Prostate gland (tissue), 2 donors: Measurements from ENCODE around the gene ALG12.

Source experiments
- CTCF ChIP-seq, 4 experiments: fragments of 200-600 bp in 2 of 4; fragments of 450-650 bp in 2 of 4; sonication (generic) in 2 of 4; IDR thresholded peaks; 1 replicate in 3 of 4; 2 replicates in 1 of 4; pipeline ENCODE4 v1.5.1; 2016 to 2019; ENCODE audit warnings: antibody characterized with exemption in 4 of 4, mild to moderate bottlenecking in 2 of 4, moderate library complexity in 2 of 4
- POLR2AphosphoS5 ChIP-seq: sonication (generic); formaldehyde crosslinking; IDR thresholded peaks from one replicate; pipeline ENCODE4 v1.6.1; 2017; ENCODE audit warnings: antibody characterized with exemption

- TF ChIP-seq CTCF (IDR thresholded peaks at IDR 0.05) (peak in 1 of 4 experiments; percentile 24), POLR2AphosphoS5 (no peak)
These were observed 42.9 kb upstream of the ALG12 start for GRCh38 chr22:49961005-49961600.
